Muscle layer of duodenum (tissue), 2 donors: ENCODE measurements around the gene MDN1.
A peak's percentile ranks its signal among the peaks of the same experiment; 100 is the strongest.
"Not testable (repeated sequence)": the region's sequence is repeated elsewhere in the genome, so short reads cannot be mapped to it uniquely, and the experiment has no call there.

ENCODE experiments used
- H3K27ac ChIP-seq: one replicate; pipeline ENCODE4 v1.7.0; 2013; ENCODE audit warnings: mild to moderate bottlenecking, low read length
- H3K27me3 ChIP-seq: one replicate; pipeline ENCODE4 v1.7.0; 2013; ENCODE audit warnings: low read depth, mild to moderate bottlenecking, control low read depth, low read length
- H3K36me3 ChIP-seq, 2 donors: one replicate each; pipeline ENCODE4 v1.7.0; 2013; ENCODE audit warnings: low read length in 2 of 2, control low read depth in 1 of 2, mild to moderate bottlenecking in 1 of 2; ENCODE audit not compliant: insufficient read depth in 2 of 2, control insufficient read depth in 1 of 2
- H3K4me1 ChIP-seq, 2 donors: one replicate each; pipeline ENCODE4 v1.7.0; 2013; ENCODE audit warnings: low read length in 2 of 2, mild to moderate bottlenecking in 2 of 2, control low read depth in 1 of 2, moderate library complexity in 1 of 2; ENCODE audit not compliant: insufficient read depth in 2 of 2, control insufficient read depth in 1 of 2
- H3K4me3 ChIP-seq, 2 donors: one replicate each; pipeline ENCODE4 v1.7.0; 2013; ENCODE audit warnings: low read length in 2 of 2, low read depth in 1 of 2, mild to moderate bottlenecking in 1 of 2
- H3K9me3 ChIP-seq, 2 donors: one replicate each; pipeline ENCODE4 v1.7.0; 2013; ENCODE audit warnings: low read length in 2 of 2, control low read depth in 1 of 2, mild to moderate bottlenecking in 1 of 2; ENCODE audit not compliant: control insufficient read depth in 1 of 2
- donor health status: healthy.

The MDN1 gene, protein sequence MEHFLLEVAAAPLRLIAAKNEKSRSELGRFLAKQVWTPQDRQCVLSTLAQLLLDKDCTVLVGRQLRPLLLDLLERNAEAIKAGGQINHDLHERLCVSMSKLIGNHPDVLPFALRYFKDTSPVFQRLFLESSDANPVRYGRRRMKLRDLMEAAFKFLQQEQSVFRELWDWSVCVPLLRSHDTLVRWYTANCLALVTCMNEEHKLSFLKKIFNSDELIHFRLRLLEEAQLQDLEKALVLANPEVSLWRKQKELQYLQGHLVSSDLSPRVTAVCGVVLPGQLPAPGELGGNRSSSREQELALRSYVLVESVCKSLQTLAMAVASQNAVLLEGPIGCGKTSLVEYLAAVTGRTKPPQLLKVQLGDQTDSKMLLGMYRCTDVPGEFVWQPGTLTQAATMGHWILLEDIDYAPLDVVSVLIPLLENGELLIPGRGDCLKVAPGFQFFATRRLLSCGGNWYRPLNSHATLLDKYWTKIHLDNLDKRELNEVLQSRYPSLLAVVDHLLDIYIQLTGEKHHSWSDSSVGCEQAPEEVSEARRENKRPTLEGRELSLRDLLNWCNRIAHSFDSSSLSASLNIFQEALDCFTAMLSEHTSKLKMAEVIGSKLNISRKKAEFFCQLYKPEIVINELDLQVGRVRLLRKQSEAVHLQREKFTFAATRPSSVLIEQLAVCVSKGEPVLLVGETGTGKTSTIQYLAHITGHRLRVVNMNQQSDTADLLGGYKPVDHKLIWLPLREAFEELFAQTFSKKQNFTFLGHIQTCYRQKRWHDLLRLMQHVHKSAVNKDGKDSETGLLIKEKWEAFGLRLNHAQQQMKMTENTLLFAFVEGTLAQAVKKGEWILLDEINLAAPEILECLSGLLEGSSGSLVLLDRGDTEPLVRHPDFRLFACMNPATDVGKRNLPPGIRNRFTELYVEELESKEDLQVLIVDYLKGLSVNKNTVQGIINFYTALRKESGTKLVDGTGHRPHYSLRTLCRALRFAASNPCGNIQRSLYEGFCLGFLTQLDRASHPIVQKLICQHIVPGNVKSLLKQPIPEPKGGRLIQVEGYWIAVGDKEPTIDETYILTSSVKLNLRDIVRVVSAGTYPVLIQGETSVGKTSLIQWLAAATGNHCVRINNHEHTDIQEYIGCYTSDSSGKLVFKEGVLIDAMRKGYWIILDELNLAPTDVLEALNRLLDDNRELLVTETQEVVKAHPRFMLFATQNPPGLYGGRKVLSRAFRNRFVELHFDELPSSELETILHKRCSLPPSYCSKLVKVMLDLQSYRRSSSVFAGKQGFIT (N-terminal part only)

GRCh38 chr6:89819336-89820130 is at the start of gene MDN1:
MDN1 (minus strand) TSS chr6:89819794; CDS start chr6:89819607, 187 bp downstream.
- Histone ChIP-seq H3K9me3 (no peaks in the 10 kb centered on the region), H3K4me1 (peaks cover 9 to 11% of the 10 kb centered on the region in 2 donors), H3K27me3 (no peaks in the 10 kb centered on the region), H3K4me3 (peak within 1 kb of the TSS; percentile 65 to 94), H3K36me3 (no peaks in the 10 kb centered on the region), H3K27ac (peak within 1 kb of the TSS; percentile 21)

GRCh38 chr6:89866024-89866678 is 46.6 kb upstream of the MDN1 start:
- Histone ChIP-seq H3K4me3 (no peak overlapping the region), H3K4me1 (no peaks in the 10 kb centered on the region), H3K27ac (no peak overlapping the region), H3K27me3 (no peaks in the 10 kb centered on the region), H3K9me3 (no peaks in the 10 kb centered on the region), H3K36me3 (peaks cover 33 to 77% of the 10 kb centered on the region in 2 donors)

DNA sequence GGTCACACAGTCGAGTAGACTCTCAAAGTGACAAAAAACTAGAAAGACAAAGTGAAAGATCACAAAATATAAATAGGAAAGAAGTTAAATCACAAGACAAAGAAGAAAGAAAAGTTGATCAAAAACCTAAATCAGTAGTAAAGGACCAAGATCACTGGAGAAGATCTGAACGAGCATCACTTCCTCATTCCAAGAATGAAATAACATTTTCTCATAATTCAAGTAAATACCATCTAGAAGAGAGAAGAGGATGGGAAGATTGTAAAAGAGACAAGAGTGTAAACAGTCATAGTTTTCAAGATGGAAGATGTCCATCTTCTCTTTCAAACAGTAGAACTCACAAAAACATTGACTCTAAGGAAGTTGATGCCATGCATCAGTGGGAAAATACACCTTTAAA is 43.1 kb upstream of the MDN1 start:
- no peaks in the 10 kb centered on the region for H3K27me3 ChIP-seq
- no peak overlapping the region for H3K4me3 ChIP-seq
- H3K36me3 ChIP-seq: peaks cover 42 to 76% of the 10 kb centered on the region in 2 donors
- H3K4me1 ChIP-seq: no peaks in the 10 kb centered on the region
- H3K9me3 ChIP-seq: no peaks in the 10 kb centered on the region
- H3K27ac ChIP-seq: no peak overlapping the region

DNA sequence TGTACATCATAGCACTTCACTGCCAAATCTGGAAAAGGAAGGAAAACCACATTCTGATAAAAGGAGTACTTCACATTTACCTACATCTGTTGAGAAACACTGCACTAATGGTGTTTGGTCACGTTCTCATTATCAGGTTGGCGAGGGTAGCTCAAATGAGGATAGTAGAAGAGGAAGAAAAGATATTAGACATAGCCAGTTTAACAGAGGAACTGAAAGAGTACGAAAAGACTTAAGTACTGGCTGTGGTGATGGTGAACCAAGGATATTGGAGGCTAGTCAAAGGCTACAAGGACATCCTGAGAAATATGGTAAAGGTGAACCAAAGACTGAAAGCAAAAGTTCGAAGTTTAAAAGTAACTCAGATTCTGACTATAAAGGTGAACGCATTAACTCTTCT is 42.7 kb upstream of the MDN1 start:
- peaks cover 40 to 76% of the 10 kb centered on the region in 2 donors for H3K36me3 ChIP-seq

GRCh38 chr6:89859744-89860143 is 40.1 kb upstream of the MDN1 start:
- H3K4me1 ChIP-seq: no peaks in the 10 kb centered on the region
- no peak overlapping the region for H3K4me3 ChIP-seq
- H3K36me3 ChIP-seq: peaks cover 39 to 73% of the 10 kb centered on the region in 2 donors
- H3K27ac ChIP-seq: no peak overlapping the region
- no peaks in the 10 kb centered on the region for H3K9me3 ChIP-seq
- no peaks in the 10 kb centered on the region for H3K27me3 ChIP-seq

More for the DNA sequence above, 42.7 kb upstream of the MDN1 start:
- no peaks in the 10 kb centered on the region for H3K27me3 ChIP-seq
- H3K9me3 ChIP-seq: no peaks in the 10 kb centered on the region
- H3K4me1 ChIP-seq: no peaks in the 10 kb centered on the region
- H3K4me3 ChIP-seq: no peak overlapping the region
- no peak overlapping the region for H3K27ac ChIP-seq

GRCh38 chr6:89858041-89858440 is 38.4 kb upstream of the MDN1 start:
- no peak overlapping the region for H3K4me3 ChIP-seq
- no peak overlapping the region for H3K27ac ChIP-seq
- no peaks in the 10 kb centered on the region for H3K27me3 ChIP-seq
- H3K9me3 ChIP-seq: no peaks in the 10 kb centered on the region
- peaks cover 36 to 78% of the 10 kb centered on the region in 2 donors for H3K36me3 ChIP-seq
- H3K4me1 ChIP-seq: no peaks in the 10 kb centered on the region

DNA sequence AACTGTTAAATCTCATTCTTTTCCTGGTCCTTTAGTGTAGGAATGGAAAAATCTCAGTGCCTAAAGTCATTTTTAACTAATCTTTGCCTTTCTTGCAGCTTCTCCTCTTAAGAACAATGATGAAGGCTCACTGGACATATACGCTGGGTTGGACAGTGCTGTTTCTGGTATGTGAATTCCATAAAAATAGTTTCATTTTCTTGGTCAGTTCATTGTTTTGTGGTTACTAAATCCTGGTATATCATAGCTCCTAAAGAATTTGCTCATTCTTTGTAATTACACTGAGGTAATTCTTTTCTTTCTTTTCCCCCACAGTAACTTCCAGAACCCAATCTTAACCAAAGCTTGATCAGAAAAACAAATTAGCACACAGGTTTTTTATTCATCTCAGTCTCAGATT is 33.5 kb upstream of the MDN1 start:
- no peaks in the 10 kb centered on the region for H3K27me3 ChIP-seq
- no peak overlapping the region for H3K4me3 ChIP-seq
- peaks cover 13 to 43% of the 10 kb centered on the region in 2 donors for H3K36me3 ChIP-seq
- no peak overlapping the region for H3K27ac ChIP-seq
- no peaks in the 10 kb centered on the region for H3K4me1 ChIP-seq
- no peaks in the 10 kb centered on the region for H3K9me3 ChIP-seq

GRCh38 chr6:89847513-89847912 is 27.9 kb upstream of the MDN1 start:
- H3K9me3 ChIP-seq, H3K4me3 ChIP-seq, H3K4me1 ChIP-seq, H3K27me3 ChIP-seq, H3K27ac ChIP-seq, H3K36me3 ChIP-seq: not testable (repeated sequence)

DNA sequence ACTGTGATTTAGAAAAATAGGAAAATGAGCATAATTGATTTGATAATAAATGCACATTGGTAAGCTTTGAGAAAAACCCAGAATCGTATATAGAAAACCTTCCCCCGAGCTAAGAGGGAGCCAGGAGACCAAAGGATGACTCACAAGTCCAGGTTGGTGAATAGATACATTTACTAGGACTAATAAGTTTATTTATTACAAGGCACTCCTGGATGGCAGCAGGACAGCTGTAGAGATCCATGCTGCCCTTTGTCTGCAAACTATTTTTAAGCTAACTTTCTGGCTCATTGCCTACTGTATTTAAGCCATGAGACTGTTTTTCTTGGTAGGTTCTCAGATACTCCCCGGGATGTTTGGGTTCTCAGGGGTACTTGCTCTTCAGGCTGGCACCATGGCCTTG is 23.5 kb upstream of the MDN1 start:
- H3K27ac ChIP-seq: no peak overlapping the region
- H3K36me3 ChIP-seq: peaks cover 0 to 11% of the 10 kb centered on the region in 2 donors
- H3K4me3 ChIP-seq: no peak overlapping the region
- H3K27me3 ChIP-seq: no peaks in the 10 kb centered on the region
- H3K9me3 ChIP-seq: no peaks in the 10 kb centered on the region
- peaks cover 0 to 16% of the 10 kb centered on the region in 2 donors for H3K4me1 ChIP-seq

DNA sequence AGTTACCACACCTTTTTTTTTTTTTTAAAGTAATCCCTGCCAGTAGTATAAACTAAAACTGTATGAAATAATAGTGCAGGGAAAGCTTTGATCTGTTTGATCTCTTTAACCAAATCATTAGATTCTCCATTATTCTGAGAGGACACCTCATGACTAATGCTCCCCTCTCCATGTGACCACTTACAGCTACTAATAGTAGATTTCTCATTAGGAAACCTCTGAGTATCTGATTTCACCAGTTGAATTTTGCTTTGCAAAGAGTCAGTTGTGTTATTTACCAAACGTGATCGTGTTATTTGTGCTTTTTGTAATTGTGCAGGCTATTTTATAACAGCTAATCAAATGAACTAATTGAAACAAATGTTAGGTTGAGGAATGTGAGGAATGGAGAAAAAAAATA is 22.6 kb upstream of the MDN1 start:
- no peak overlapping the region for H3K27ac ChIP-seq
- H3K4me3 ChIP-seq: no peak overlapping the region
- H3K36me3 ChIP-seq: peaks cover 0 to 6% of the 10 kb centered on the region in 2 donors
- no peaks in the 10 kb centered on the region for H3K27me3 ChIP-seq
- peaks cover 0 to 16% of the 10 kb centered on the region in 2 donors for H3K4me1 ChIP-seq
- H3K9me3 ChIP-seq: no peaks in the 10 kb centered on the region
